GM12878 (cell line): ENCODE results near the gene SELENOH. TPM values are rescaled to one million over a fixed set of nuclear protein-coding genes. Genes with fewer than 3 reads are reported as not detected.
A peak's percentile ranks its signal among the peaks of the same experiment; 100 is the strongest.

Source experiments
- ATAC-seq: fragments of 200-7000 bp; cut with Tn5 transposase; 3 replicates; pipeline ENCODE4 v1.9.1; 2020; ENCODE audit warnings: mild to moderate bottlenecking, moderate library complexity
- BruUV-seq: library from RNA; stranded (reverse); fragments of 400-500 nt; replicated peaks from 2 replicates; lab custom pipeline; 2021; lab: Mats Ljungman, UMichigan
- CTCF ChIA-PET: fragments of 300-600 bp; sonication (Branson Sonifier 250); formaldehyde crosslinking; extraction: SDS; loops from one replicate; lab custom pipeline; 2021; ENCODE audit warnings: inconsistent platforms; lab: Yijun Ruan, JAX
- POLR2A ChIA-PET: fragments of 350-600 bp; formaldehyde crosslinking; extraction: SDS; loops from one replicate; lab custom pipeline; 2021; ENCODE audit warnings: inconsistent platforms; lab: Charles Lee
- RAD21 ChIA-PET: fragments of 300-600 bp; sonication (Branson Sonifier 250); formaldehyde crosslinking; loops from one replicate; lab custom pipeline; 2023; ENCODE audit warnings: antibody characterized with exemption; ENCODE audit not compliant: unreplicated experiment; lab: Charles Lee
- SMC1A ChIA-PET: fragments of 300-600 bp; sonication (Branson Sonifier 250); formaldehyde crosslinking; loops from one replicate; lab custom pipeline; 2023; ENCODE audit not compliant: unreplicated experiment, uncharacterized antibody; lab: Charles Lee
- DNase-seq: peaks from one replicate; pipeline ENCODE4 v3.0.0-alpha.2; 2011; ENCODE audit warnings: low read depth, low spot score
- FAIRE-seq: peaks from 3 replicates; lab custom pipeline; 2011; peaks lifted over from hg19 to GRCh38; lab: Jason Lieb, UNC
- H2AFZ ChIP-seq: 2 replicates; pipeline ENCODE4 v1.6.0; 2011; ENCODE audit warnings: low read depth, low read length, control low read depth; ENCODE audit not compliant: control insufficient read depth
- H3K27ac ChIP-seq: 2 replicates; pipeline ENCODE4 v1.5.1; 2011; ENCODE audit warnings: control low read depth; ENCODE audit not compliant: control insufficient read depth, insufficient read depth
- H3K27me3 ChIP-seq, 2 experiments: replicated peaks in 1 of 2; 2 replicates each; pipeline versions ENCODE4 v1.6.0 to v1.6.1; 2011; ENCODE audit warnings: low read length in 1 of 2; ENCODE audit not compliant: control insufficient read depth in 2 of 2, insufficient read depth in 2 of 2
- H3K36me3 ChIP-seq, 2 experiments: 2 replicates each; pipeline ENCODE4 v1.5.1; 2011; ENCODE audit warnings: low read length in 1 of 2; ENCODE audit not compliant: control insufficient read depth in 2 of 2, insufficient read depth in 2 of 2
- H3K4me1 ChIP-seq: 2 replicates; pipeline ENCODE4 v1.6.1; 2011; ENCODE audit warnings: mild to moderate bottlenecking, low read length, moderate library complexity, mixed read lengths; ENCODE audit not compliant: control insufficient read depth, insufficient read depth
- H3K4me2 ChIP-seq: 2 replicates; pipeline ENCODE4 v1.6.0; 2011; ENCODE audit warnings: control low read depth; ENCODE audit not compliant: control insufficient read depth, insufficient read depth
- H3K4me3 ChIP-seq: fragments of 200-600 bp; sonication (generic); 2 replicates; pipeline ENCODE4 v1.5.1; 2016
- H3K79me2 ChIP-seq: 2 replicates; pipeline ENCODE4 v1.6.0; 2011; ENCODE audit warnings: low read length; ENCODE audit not compliant: control insufficient read depth, insufficient read depth
- H3K9ac ChIP-seq: 2 replicates; pipeline ENCODE4 v1.8.0; 2011; ENCODE audit warnings: low read length, control low read depth, mixed read lengths; ENCODE audit not compliant: control insufficient read depth, insufficient read depth
- H3K9me3 ChIP-seq: replicated peaks from 3 replicates; pipeline ENCODE4 v1.5.1; 2011; ENCODE audit warnings: mild to moderate bottlenecking, low read length; ENCODE audit not compliant: control insufficient read depth, insufficient read depth
- H4K20me1 ChIP-seq: 2 replicates; pipeline ENCODE4 v1.6.0; 2011; ENCODE audit not compliant: control insufficient read depth, insufficient read depth
- CBFB ChIP-seq: IDR thresholded peaks from 2 replicates; pipeline ENCODE4 v1.6.1; 2016; ENCODE audit warnings: antibody characterized with exemption, low read depth
- ETV6 ChIP-seq, 2 experiments: fragments of 450-650 bp in 1 of 2; IDR thresholded peaks in 1 of 2; conservative IDR thresholded peaks in 1 of 2; 2 replicates each; pipeline ENCODE4 v1.6.1; 2014; ENCODE audit warnings: antibody characterized with exemption in 1 of 2, borderline replicate concordance in 1 of 2, low read depth in 1 of 2, mild to moderate bottlenecking in 1 of 2, moderate library complexity in 1 of 2
- JUND ChIP-seq: IDR thresholded peaks from 2 replicates; pipeline ENCODE4 v1.6.1; 2012; ENCODE audit warnings: low read depth, mild to moderate bottlenecking, low read length, improper control_type of control experiment, moderate library complexity
- MAX ChIP-seq: IDR thresholded peaks from 2 replicates; pipeline ENCODE4 v1.6.1; 2012; ENCODE audit warnings: low read depth, low read length, improper control_type of control experiment
- MXI1 ChIP-seq: fragments of 150-350 bp; IDR thresholded peaks from 2 replicates; pipeline ENCODE4 v1.6.1; 2011; ENCODE audit warnings: low read depth, mild to moderate bottlenecking, inconsistent platforms, low read length, improper control_type of control experiment
- NFXL1 ChIP-seq: fragments of 450-650 bp; IDR thresholded peaks from 2 replicates; pipeline ENCODE4 v1.6.1; 2017; ENCODE audit warnings: antibody characterized with exemption, mild to moderate bottlenecking, borderline replicate concordance
- PRDM15 ChIP-seq: fragments of 450-650 bp; formaldehyde crosslinking; IDR thresholded peaks from 2 replicates; pipeline ENCODE4 v1.4.0; 2020; ENCODE audit warnings: mild to moderate bottlenecking, moderate library complexity
- RBBP5 ChIP-seq: fragments of 200-600 bp; sonication (generic); conservative IDR thresholded peaks from 2 replicates; pipeline ENCODE4 v1.6.1; 2016
- RCOR1 ChIP-seq: conservative IDR thresholded peaks from 2 replicates; pipeline ENCODE4 v1.6.1; 2012; ENCODE audit warnings: low read depth, low read length, improper control_type of control experiment
- TAF1 ChIP-seq: IDR thresholded peaks from 2 replicates; pipeline ENCODE4 v1.6.1; 2011; ENCODE audit warnings: mild to moderate bottlenecking, low read depth, low read length, borderline replicate concordance
- ZNF592 ChIP-seq: fragments of 450-650 bp; IDR thresholded peaks from 2 replicates; pipeline ENCODE4 v1.6.1; 2017; ENCODE audit warnings: mild to moderate bottlenecking, moderate library complexity
- whole genome bisulfite sequencing: methylation state at CpG from one replicate; pipeline ENCODE4 v1.1.6; 2016; ENCODE audit warnings: low lambda C conversion rate; ENCODE audit not compliant: insufficient replicate concordance, insufficient coverage; ENCODE audit errors: missing lambda C conversion rate; 5-methylcytosine and 5-hydroxymethylcytosine counted together
- in situ Hi-C: fragments of 300-500 bp; cut with MboI; formaldehyde crosslinking; loops from 9 replicates; pipeline ENCODE4 v1.14.3; 2018; ENCODE audit warnings: mixed read lengths
- intact Hi-C: fragments of 100-400 bp; cut with micrococcal nuclease; formaldehyde crosslinking; loops from one replicate; pipeline ENCODE4 v1.14.2; 2022; ENCODE audit not compliant: unreplicated experiment
- polyA plus RNA-seq, 11 experiments: library from polyadenylated mRNA; depleted of rRNA in 4 of 11; unstranded in 6 of 11; stranded (reverse) in 5 of 11; fragments of >200 nt; fragmentation: Nextera tagmentation in 4 of 11; fragmentation: Illumina TruSeq in 1 of 11; extraction: Ambion mirVana in 4 of 11; extraction: Trizol in 1 of 11; gene quantifications; 1 replicate in 1 of 11; 2 replicates in 10 of 11; pipeline versions ENCODE4 v1.2.1 to v1.2.3, GENCODE V29; 2011 to 2016; ENCODE audit warnings: inconsistent platforms in 2 of 11, missing spikeins in 2 of 11, low read depth in 1 of 11
- total RNA-seq, 4 experiments: library from RNA; depleted of rRNA in 3 of 4; stranded (reverse); fragments of >200 nt in 3 of 4; fragmentation: Illumina TruSeq in 1 of 4; extraction: Trizol in 1 of 4; gene quantifications; 2 replicates each; pipeline versions ENCODE4 v1.2.1 to v1.2.3, GENCODE V29; 2013 to 2021

Gene SELENOH
- total and polyA plus RNA-seq, 10 of the 15 experiments (the other 5 are each of a cell fraction or from before 2014, with no cell fraction given) = 20.3 to 458 (median 200) TPM

GRCh38 chr11:57770793-57771192 is 29.5 kb downstream of the SELENOH start:
- ChIA-PET POLR2A (interaction anchor here (0.6 to 3.0 kb wide), 3 partner anchors 9 to 14 kb away, joined by 4 to 8 read pairs (median 6); partner anchors contain the start of gene CTNND1), RAD21 (interaction anchor here (0.9 to 3.2 kb wide), 3 partner anchors 13 to 114 kb away, joined by 3 to 13 read pairs (median 3); no protein-coding TSS in a partner anchor)
- Histone ChIP-seq H3K9ac (no peak overlapping the region), H3K9me3 (no peaks in the 10 kb centered on the region)
- no TSS peak for BruUV-seq
- TF ChIP-seq PRDM15 (CRISPR knock-in tag) (no peak), CBFB (no peak), RCOR1 (no peak), MAX (no peak), TAF1 (no peak), RBBP5 (no peak), JUND (no peak), ZNF592 (no peak), MXI1 (no peak), ETV6 (conservative IDR thresholded peaks at IDR 0.05 in 1 of 2, IDR thresholded peaks at IDR 0.05 in 1 of 2; ENCODE audit: borderline replicate concordance in 1 of 2, low read depth in 1 of 2) (no peak), NFXL1 (no peak)
- TF ChIP-seq, all 136 proteins: peak for 0
- Histone ChIP-seq H3K79me2 (peaks cover 82% of the 10 kb centered on the region), H3K4me1 (peaks cover 8% of the 10 kb centered on the region), H3K36me3 (0 out of 4 replicates have a peak, but pooled peaks cover 0 to 6% of the 10 kb centered on the region in 2 experiments), H3K27ac (no peak overlapping the region), H3K27me3 (no peaks in the 10 kb centered on the region), H3K4me2 (no peak overlapping the region), H3K4me3 (no peak overlapping the region), H2AFZ (no peak overlapping the region), H4K20me1 (no peaks in the 10 kb centered on the region)
- DNase-seq (no peak), ATAC-seq (peak; percentile 23; the same call in 1 of the 3 replicates), FAIRE-seq (no peak)
- 57% methylated on average over 1 of the region's 1 CpG for WGBS
- ChIA-PET SMC1A (interaction anchor here (0.6 to 11.7 kb wide), 4 partner anchors 7 to 196 kb away, joined by 3 to 117 read pairs (median 10); partner anchors contain the start of gene CTNND1), CTCF (interaction anchor here (0.5 to 1.2 kb wide), 6 partner anchors 9 to 1158 kb away, joined by 3 to 5 read pairs (median 3); no protein-coding TSS in a partner anchor)
- intact Hi-C loops = no loop called here
- in situ Hi-C loops = no loop called here
